Upper lobe of left lung (tissue), 6 donors: ENCODE results near the gene CHST11. TPM values are rescaled to one million over a fixed set of nuclear protein-coding genes. Genes with fewer than 3 reads are reported as not detected.

Experiments used
- ATAC-seq, 2 donors: fragments of 200-7000 bp; cut with Tn5 transposase; one replicate each; pipeline ENCODE4 v1.9.1; 2022; ENCODE audit warnings: mild to moderate bottlenecking in 2 of 2, moderate library complexity in 2 of 2; ENCODE audit not compliant: low FRiP score in 2 of 2
- DNase-seq, 2 donors: peaks; one replicate each; pipeline ENCODE4 v3.0.0-alpha.2; 2019 to 2020
- H3K27ac ChIP-seq, 4 donors: fragments of 200-600 bp; sonication (generic); one replicate each; pipeline ENCODE4 v1.5.1; 2016 to 2019
- H3K27me3 ChIP-seq, 4 donors: fragments of 200-600 bp; sonication (generic); one replicate each; pipeline ENCODE4 v1.5.1; 2017 to 2019
- H3K36me3 ChIP-seq, 4 donors: fragments of 200-600 bp; sonication (generic); one replicate each; pipeline ENCODE4 v1.5.1; 2016 to 2019
- H3K4me1 ChIP-seq, 4 donors: fragments of 200-600 bp; sonication (generic); one replicate each; pipeline ENCODE4 v1.5.1; 2018 to 2019
- H3K4me3 ChIP-seq, 4 donors: fragments of 200-600 bp; sonication (generic); one replicate each; pipeline ENCODE4 v1.5.1; 2017 to 2019; ENCODE audit warnings: mild to moderate bottlenecking in 2 of 4, moderate library complexity in 1 of 4
- H3K9me3 ChIP-seq, 4 donors: fragments of 200-600 bp; sonication (generic); one replicate each; pipeline ENCODE4 v1.5.1; 2018 to 2019
- CTCF ChIP-seq, 6 experiments: fragments of 450-650 bp in 4 of 6; fragments of 200-600 bp in 2 of 6; sonication (generic) in 2 of 6; IDR thresholded peaks; one replicate each; pipeline ENCODE4 v1.5.1; 2016 to 2019; ENCODE audit warnings: antibody characterized with exemption in 6 of 6
- EP300 ChIP-seq, 4 donors: sonication (generic); formaldehyde crosslinking; IDR thresholded peaks; one replicate each; pipeline ENCODE4 v1.5.1; 2017; ENCODE audit warnings: antibody characterized with exemption in 4 of 4, control low read depth in 2 of 4
- POLR2A ChIP-seq, 4 donors: fragments of 450-650 bp; IDR thresholded peaks; one replicate each; pipeline ENCODE4 v1.5.1; 2016 to 2017; ENCODE audit warnings: antibody characterized with exemption in 4 of 4, mild to moderate bottlenecking in 2 of 4
- POLR2AphosphoS5 ChIP-seq, 2 donors: sonication (generic); formaldehyde crosslinking; IDR thresholded peaks; one replicate each; pipeline ENCODE4 v1.5.1; 2017; ENCODE audit warnings: antibody characterized with exemption in 2 of 2
- WGBS, 2 donors: methylation state at CpG; one replicate each; pipeline ENCODE4 v1.1.5; 2017 to 2018; 5-methylcytosine and 5-hydroxymethylcytosine counted together
- total RNA-seq, 6 donors: library from RNA; depleted of rRNA in 4 of 6; stranded (reverse); fragments of >200 nt in 4 of 6; gene quantifications; one replicate each; pipeline versions ENCODE4 v1.1.0 to v1.2.1, GENCODE V29; 2016 to 2021
- donor health status: DM: no; HTN: no; CAD: no; lungs with moderate emphysema.
- donor health status: DM: no; HTN: yes; CAD: no; lungs with severe emphysema.

The CHST11 gene
- total RNA-seq, 6 donors from 2014 or later = 40.4 to 234 (median 58.4) TPM

DNA sequence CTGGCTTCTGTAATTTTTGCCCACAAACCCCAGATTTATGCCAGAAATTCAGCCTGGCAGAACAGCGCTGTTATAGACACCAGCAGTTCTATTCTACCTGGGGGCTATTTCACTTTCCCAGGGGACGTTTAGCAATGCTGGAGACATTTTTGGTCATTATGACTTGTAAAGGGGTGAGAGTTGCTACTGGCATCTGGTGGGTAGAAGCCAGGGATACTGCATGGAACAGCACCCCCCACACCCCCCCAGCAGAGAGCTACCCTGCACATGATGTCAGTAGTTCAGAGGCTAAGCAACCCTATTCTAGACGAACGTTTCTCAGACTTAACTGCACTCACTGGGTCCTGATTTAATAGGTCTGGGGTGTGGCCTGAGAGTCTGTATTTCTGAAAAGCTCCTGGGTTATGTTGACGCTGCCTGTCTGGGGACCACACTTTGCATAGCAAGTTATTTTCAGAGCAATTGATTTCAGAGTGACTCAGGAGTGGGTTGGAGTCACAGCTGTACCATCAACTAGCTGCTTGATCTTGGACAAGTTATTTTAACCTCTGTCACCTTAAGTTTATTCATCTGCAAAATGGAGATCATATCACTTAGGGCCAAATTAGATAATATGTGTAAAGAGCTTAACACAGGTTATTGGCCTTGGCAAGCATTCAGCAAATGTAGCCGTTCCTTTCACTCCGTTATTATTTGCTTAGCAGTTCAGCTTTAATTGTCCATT is 48.5 kb downstream of the CHST11 start:
- no peak for TF ChIP-seq POLR2A (IDR thresholded peaks at IDR 0.05)
- no peak for TF ChIP-seq POLR2AphosphoS5 (IDR thresholded peaks at IDR 0.05)
- no peak for TF ChIP-seq EP300 (IDR thresholded peaks at IDR 0.05)
- TF ChIP-seq CTCF (IDR thresholded peaks at IDR 0.05) = no peak
- ATAC-seq (no peak), DNase-seq (no peak)
- WGBS, 2 donors = 57 to 69% methylated on average over 5 to 7 of the region's 7 CpGs
- Histone ChIP-seq H3K36me3 (no peaks in the 10 kb centered on the region), H3K27me3 (no peaks in the 10 kb centered on the region), H3K4me1 (peaks cover 19 to 65% (median 34%) of the 10 kb centered on the region in 4 donors), H3K4me3 (no peak overlapping the region), H3K27ac (no peak overlapping the region), H3K9me3 (no peaks in the 10 kb centered on the region)

DNA sequence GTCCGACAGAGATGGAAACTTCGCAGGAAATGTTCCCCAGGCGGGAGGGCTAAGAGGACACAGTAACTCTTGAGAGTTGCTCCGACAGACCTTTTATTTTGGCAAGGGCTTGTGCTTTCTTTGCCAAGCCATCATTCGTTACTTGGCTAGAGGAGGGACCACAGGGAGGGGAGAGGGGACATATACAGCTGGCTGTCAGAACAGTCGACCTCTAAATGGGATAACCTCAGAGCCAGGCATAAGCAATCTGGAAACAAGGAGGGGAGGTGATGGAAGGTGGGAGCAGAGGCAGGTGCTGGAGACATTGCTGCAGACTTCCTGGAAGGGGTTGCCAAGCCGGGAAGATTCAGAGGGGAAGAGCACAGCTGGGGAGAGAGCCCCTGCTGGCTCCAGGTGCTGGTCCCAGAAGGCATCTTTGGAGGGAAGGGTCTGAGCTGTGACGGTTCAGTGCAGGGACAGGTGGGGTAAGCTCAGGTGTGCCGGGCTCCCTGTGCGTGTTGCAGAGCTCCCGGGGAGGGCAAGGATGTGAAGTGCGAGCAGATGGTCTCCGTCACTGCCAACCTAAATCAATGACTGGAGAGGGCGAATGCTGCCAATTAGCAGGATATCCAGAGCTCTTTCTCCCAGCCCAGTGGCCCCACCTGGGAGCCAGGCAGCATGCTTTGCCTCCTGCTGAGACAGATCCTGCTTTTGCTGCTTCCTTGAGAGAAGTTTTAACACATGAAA is 50.1 kb downstream of the CHST11 start:
- H3K4me1 ChIP-seq = peaks cover 28 to 62% (median 41%) of the 10 kb centered on the region in 4 donors
- H3K4me3 ChIP-seq = no peak overlapping the region
- DNase-seq (no peak), ATAC-seq (no peak)
- H3K9me3 ChIP-seq = no peaks in the 10 kb centered on the region
- TF ChIP-seq EP300 (IDR thresholded peaks at IDR 0.05) (no peak), POLR2A (IDR thresholded peaks at IDR 0.05) (no peak), CTCF (IDR thresholded peaks at IDR 0.05) (no peak), POLR2AphosphoS5 (IDR thresholded peaks at IDR 0.05) (no peak)
- 63 to 72% methylated on average over 14 of the region's 14 CpGs for whole genome bisulfite sequencing, 2 donors
- H3K36me3 ChIP-seq = no peaks in the 10 kb centered on the region
- H3K27me3 ChIP-seq = no peaks in the 10 kb centered on the region
- H3K27ac ChIP-seq = no peak overlapping the region

DNA sequence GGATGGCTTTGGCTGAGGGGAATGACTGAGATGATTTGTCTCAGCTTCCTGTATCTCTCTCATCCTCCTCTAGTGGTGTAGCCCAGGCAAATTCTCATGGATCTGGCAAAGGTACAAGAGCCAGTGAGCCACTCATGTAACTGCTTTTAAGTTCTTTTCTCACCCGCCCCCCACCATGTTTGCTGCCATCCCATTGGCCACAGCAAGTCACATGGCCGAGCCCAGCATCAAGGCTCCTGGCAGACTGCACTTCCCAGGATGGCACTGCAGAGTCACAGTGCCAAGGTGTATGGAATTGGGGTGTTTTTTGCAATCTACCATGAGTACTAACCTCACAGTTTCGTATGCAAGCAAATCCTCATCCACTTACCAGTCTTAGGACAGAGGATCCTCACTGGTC is 50.9 kb downstream of the CHST11 start:
- no peaks in the 10 kb centered on the region for H3K27me3 ChIP-seq
- DNase-seq (no peak), ATAC-seq (no peak)
- H3K4me3 ChIP-seq = no peak overlapping the region
- TF ChIP-seq POLR2AphosphoS5 (IDR thresholded peaks at IDR 0.05) = no peak
- H3K9me3 ChIP-seq = no peaks in the 10 kb centered on the region
- peaks cover 28 to 61% (median 41%) of the 10 kb centered on the region in 4 donors for H3K4me1 ChIP-seq
- H3K36me3 ChIP-seq = no peaks in the 10 kb centered on the region
- H3K27ac ChIP-seq = no peak overlapping the region
- 90 to 94% methylated on average over 3 of the region's 3 CpGs for WGBS, 2 donors

GRCh38 chr12:104508752-104509446 is 52.2 kb downstream of the CHST11 start:
- Histone ChIP-seq H3K4me1 (peaks cover 28 to 63% (median 45%) of the 10 kb centered on the region in 4 donors), H3K27me3 (no peaks in the 10 kb centered on the region), H3K9me3 (no peaks in the 10 kb centered on the region), H3K36me3 (no peaks in the 10 kb centered on the region), H3K4me3 (no peak overlapping the region), H3K27ac (no peak overlapping the region)
- TF ChIP-seq CTCF (IDR thresholded peaks at IDR 0.05) (no peak), EP300 (IDR thresholded peaks at IDR 0.05) (no peak)
- 87 to 96% methylated on average over 2 of the region's 2 CpGs for WGBS, 2 donors
- ATAC-seq (no peak), DNase-seq (no peak)

DNA sequence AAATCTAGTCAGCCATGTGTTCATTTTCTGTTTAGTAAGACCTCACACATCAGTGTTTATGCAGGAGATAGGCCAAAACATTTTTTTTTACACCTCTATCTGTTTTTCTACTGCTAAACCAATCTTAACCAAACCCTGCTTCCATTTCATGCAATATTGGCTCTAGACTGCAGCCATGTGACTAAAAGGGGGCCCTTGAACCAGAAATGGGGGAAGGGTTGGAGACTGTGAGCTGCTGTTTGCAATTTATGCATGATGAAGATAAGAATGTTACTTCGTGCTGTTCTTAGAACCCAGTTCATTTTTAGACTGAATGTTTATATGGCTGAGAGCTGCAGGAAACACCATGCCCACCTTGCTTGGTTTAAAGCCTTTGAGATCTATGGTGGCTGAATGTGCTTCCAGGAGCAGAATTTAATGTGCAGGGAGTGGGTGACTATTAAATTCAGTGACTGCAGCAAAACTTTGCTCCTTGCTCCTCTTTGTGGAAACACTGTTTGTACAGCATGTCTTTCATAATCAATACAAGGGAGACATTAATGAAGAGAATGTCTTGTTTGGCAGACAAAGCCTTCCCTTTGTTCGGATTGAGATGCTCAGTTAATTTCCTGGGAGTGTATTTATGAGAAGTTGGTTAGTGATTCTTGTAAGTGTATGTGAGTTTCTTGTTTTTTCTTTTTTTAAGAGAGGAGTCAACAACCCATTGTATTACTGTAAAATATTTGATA is 53.6 kb downstream of the CHST11 start:
- Histone ChIP-seq H3K36me3 (no peaks in the 10 kb centered on the region), H3K4me1 (peaks cover 27 to 58% (median 46%) of the 10 kb centered on the region in 4 donors), H3K9me3 (no peaks in the 10 kb centered on the region), H3K27ac (no peak overlapping the region), H3K27me3 (no peaks in the 10 kb centered on the region), H3K4me3 (no peak overlapping the region)
- WGBS, 2 donors = 27 to 29% methylated on average over 2 of the region's 2 CpGs
- DNase-seq (no peak), ATAC-seq (no peak)
- TF ChIP-seq POLR2AphosphoS5 (IDR thresholded peaks at IDR 0.05) (no peak), CTCF (IDR thresholded peaks at IDR 0.05) (no peak), EP300 (IDR thresholded peaks at IDR 0.05) (no peak), POLR2A (IDR thresholded peaks at IDR 0.05) (no peak)
